ENCODE results near the gene DMD.
A peak's percentile ranks its signal among the peaks of the same experiment; 100 is the strongest.
"Not testable (repeated sequence)": the region's sequence is repeated elsewhere in the genome, so short reads cannot be mapped to it uniquely, and the experiment has no call there.

DMD gene

GRCh38 chrX:31962256-31962655 lies 1249.1 kb downstream of the DMD start:
- no peak for DNase-seq

- DNase-seq = no peak
Observed at GRCh38 chrX:31934842-31935370, 1276.4 kb downstream of the DMD start.

- no peak for DNase-seq
Observed at GRCh38 chrX:31934015-31934414, 1277.3 kb downstream of the DMD start.

- no peak for DNase-seq
Observed at GRCh38 chrX:31932769-31933168, 1278.6 kb downstream of the DMD start.

- not testable (repeated sequence) for DNase-seq
Observed at GRCh38 chrX:31932320-31932719, 1279.0 kb downstream of the DMD start.

GRCh38 chrX:31931225-31931624 lies 1280.1 kb downstream of the DMD start:
- DNase-seq = peak; percentile 85

- DNase-seq = no peak
Observed at GRCh38 chrX:31929366-31929765, 1282.0 kb downstream of the DMD start.

- DNase-seq = no peak
Observed at GRCh38 chrX:31921236-31921635, 1290.1 kb downstream of the DMD start.

- DNase-seq = no peak
Observed at GRCh38 chrX:31909850-31910572, 1301.3 kb downstream of the DMD start.

GRCh38 chrX:31894152-31894551 lies 1317.2 kb downstream of the DMD start:
- DNase-seq = no peak

GRCh38 chrX:31893525-31893924 lies 1317.8 kb downstream of the DMD start:
- DNase-seq = no peak

- DNase-seq = no peak
Observed at GRCh38 chrX:31889088-31889487, 1322.3 kb downstream of the DMD start.

GRCh38 chrX:31884535-31884934 lies 1326.8 kb downstream of the DMD start:
- DNase-seq = no peak

GRCh38 chrX:31872007-31872406 lies 1339.3 kb downstream of the DMD start:
- DNase-seq = peak; percentile 17

- no peak for DNase-seq
Observed at GRCh38 chrX:31870267-31870666, 1341.1 kb downstream of the DMD start.

GRCh38 chrX:31860686-31861085 lies 1350.7 kb downstream of the DMD start:
- no peak for DNase-seq

- DNase-seq = no peak
Observed at GRCh38 chrX:31858915-31859314, 1352.4 kb downstream of the DMD start.

GRCh38 chrX:31854716-31855115 lies 1356.6 kb downstream of the DMD start:
- no peak for DNase-seq

- DNase-seq = no peak
Observed at GRCh38 chrX:31851761-31852160, 1359.6 kb downstream of the DMD start.

GRCh38 chrX:31847773-31848172 lies 1363.6 kb downstream of the DMD start:
- DNase-seq = no peak

- peak; percentile 12 for DNase-seq
Observed at GRCh38 chrX:31845003-31845402, 1366.3 kb downstream of the DMD start.

- DNase-seq = no peak
Observed at GRCh38 chrX:31838617-31839016, 1372.7 kb downstream of the DMD start.

- no peak for DNase-seq
Observed at GRCh38 chrX:31837445-31838049, 1373.8 kb downstream of the DMD start.

GRCh38 chrX:31836479-31836878 lies 1374.9 kb downstream of the DMD start:
- no peak for DNase-seq

- DNase-seq = no peak
Observed at GRCh38 chrX:31832263-31832662, 1379.1 kb downstream of the DMD start.
